ENCODE data around the gene PROK1. TPM values are rescaled to one million over a fixed set of nuclear protein-coding genes. Genes with fewer than 3 reads are reported as not detected.

The PROK1 gene, protein sequence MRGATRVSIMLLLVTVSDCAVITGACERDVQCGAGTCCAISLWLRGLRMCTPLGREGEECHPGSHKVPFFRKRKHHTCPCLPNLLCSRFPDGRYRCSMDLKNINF
- total RNA-seq (2016; rRNA removed; fragmentation: Illumina TruSeq; extraction: Trizol) (not detected in 2 replicates), polyA plus RNA-seq (2011; rRNA removed) (0.07 TPM in 1 of 2 replicates, not detected in the other), polyA minus RNA-seq (2011; rRNA and poly(A)+ RNA removed; ENCODE audit: low replicate concordance) (not detected in 2 replicates), Bru-seq, nascent RNA (not detected), BruChase-seq, experiment 1, labeled RNA remaining after a 6-hour chase (percentile 8 among the genes with signal in this experiment), BruChase-seq, experiment 2, labeled RNA remaining after a 2-hour chase (percentile 20 among the genes with signal in this experiment)
- total RNA-seq (2016; cell fraction: cytosol; rRNA removed; fragmentation: Illumina TruSeq; extraction: Trizol; ENCODE audit: low read depth) = not detected in 2 replicates
- not detected in 2 replicates for total RNA-seq (2016; cell fraction: insoluble cytoplasmic fraction; rRNA removed; fragmentation: Illumina TruSeq; extraction: Trizol)
- total RNA-seq (2016; cell fraction: membrane; rRNA removed; fragmentation: Illumina TruSeq; extraction: Trizol) = not detected in 2 replicates
- total RNA-seq (2016; cell fraction: nucleus; rRNA removed; fragmentation: Illumina TruSeq; extraction: Trizol) = not detected in 2 replicates
- not detected in 2 replicates for polyA plus RNA-seq (2011; cell fraction: cytosol; rRNA removed)
- not detected in 2 replicates for polyA plus RNA-seq (2011; cell fraction: nucleus; rRNA removed)
- not detected in 2 replicates for polyA plus RNA-seq (2012)
- polyA plus RNA-seq (2016; cell fraction: cytosol; fragmentation: Illumina TruSeq; extraction: Trizol; ENCODE audit: low read depth) = not detected in 2 replicates
- polyA plus RNA-seq (2016; cell fraction: insoluble cytoplasmic fraction; fragmentation: Illumina TruSeq; extraction: Trizol; ENCODE audit: low read depth) = not detected in 2 replicates
- not detected in 2 replicates for polyA plus RNA-seq (2016; cell fraction: membrane; fragmentation: Illumina TruSeq; extraction: Trizol; ENCODE audit: low read depth)
- not detected in 2 replicates for polyA plus RNA-seq (2016; cell fraction: nucleus; fragmentation: Illumina TruSeq; extraction: Trizol; ENCODE audit: insufficient read depth, low read depth)
- polyA minus RNA-seq (2011; cell fraction: cytosol; rRNA and poly(A)+ RNA removed) = not detected in 2 replicates
- not detected in 2 replicates for polyA minus RNA-seq (2011; cell fraction: nucleus; rRNA and poly(A)+ RNA removed)
- long read RNA-seq, experiment 1 = 0 reads
- long read RNA-seq, experiment 2 = 0 reads

- in situ Hi-C loops (cut with HindIII; ENCODE audit: extremely low pct_ligation_motif_present, low pct_unique_long_range_greater_than_20kb) (loop anchor here (10.0 kb wide), 1 partner anchor 136 kb away; no protein-coding TSS in a partner anchor), intact Hi-C loops (cut with micrococcal nuclease; ENCODE audit: unreplicated experiment) (no loop called here)
- H4K20me1 ChIP-seq (ENCODE audit: insufficient read depth, low read length) = no peaks in the 10 kb centered on the region
- H3K27ac ChIP-seq (ENCODE audit: extremely low read length, insufficient read depth, low read length) = no peak within 1 kb of the TSS
- ChIA-PET CTCF (ENCODE audit: low intra/inter-chr PET ratio, low total read pairs) (no interaction called here), POLR2A (no interaction called here)
- no peaks in the 10 kb centered on the region for H3K36me3 ChIP-seq (replicated peaks in 1 of 2; ENCODE audit: control insufficient read depth in 1 of 2, insufficient read depth in 2 of 2, low read length in 2 of 2)
- no peak within 1 kb of the TSS for H3K4me2 ChIP-seq (ENCODE audit: low read depth, low read length)
- no peak within 1 kb of the TSS for H3K9ac ChIP-seq (ENCODE audit: insufficient read depth, low read depth, low read length)
- H3K4me3 ChIP-seq (replicated peaks in 1 of 3; ENCODE audit: insufficient read depth in 1 of 3, low read depth in 2 of 3, low read length in 3 of 3) = no peak within 1 kb of the TSS
- no peak for FAIRE-seq
- no peak for ATAC-seq
- 13% methylated on average over 8 of the region's 8 CpGs for WGBS (ENCODE audit: low lambda C conversion rate)
- TF ChIP-seq ZMYM4 (CRISPR knock-in tag; IDR thresholded peaks at IDR 0.05) = no peak
- no peak for TF ChIP-seq CHCHD3 (CRISPR knock-in tag; IDR thresholded peaks at IDR 0.05)
- TF ChIP-seq TSC22D2 (CRISPR knock-in tag; IDR thresholded peaks at IDR 0.05; ENCODE audit: borderline replicate concordance) = no peak
- TF ChIP-seq, protein P1, sequence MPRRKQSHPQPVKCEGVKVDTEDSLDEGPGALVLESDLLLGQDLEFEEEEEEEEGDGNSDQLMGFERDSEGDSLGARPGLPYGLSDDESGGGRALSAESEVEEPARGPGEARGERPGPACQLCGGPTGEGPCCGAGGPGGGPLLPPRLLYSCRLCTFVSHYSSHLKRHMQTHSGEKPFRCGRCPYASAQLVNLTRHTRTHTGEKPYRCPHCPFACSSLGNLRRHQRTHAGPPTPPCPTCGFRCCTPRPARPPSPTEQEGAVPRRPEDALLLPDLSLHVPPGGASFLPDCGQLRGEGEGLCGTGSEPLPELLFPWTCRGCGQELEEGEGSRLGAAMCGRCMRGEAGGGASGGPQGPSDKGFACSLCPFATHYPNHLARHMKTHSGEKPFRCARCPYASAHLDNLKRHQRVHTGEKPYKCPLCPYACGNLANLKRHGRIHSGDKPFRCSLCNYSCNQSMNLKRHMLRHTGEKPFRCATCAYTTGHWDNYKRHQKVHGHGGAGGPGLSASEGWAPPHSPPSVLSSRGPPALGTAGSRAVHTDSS (CRISPR knock-in tag; conservative IDR thresholded peaks at IDR 0.05) = no peak
- no peak for TF ChIP-seq ZNF672 (CRISPR knock-in tag; IDR thresholded peaks at IDR 0.05)
- no peak for TF ChIP-seq DNMT3B (CRISPR knock-in tag; conservative IDR thresholded peaks at IDR 0.05)
- no peak for TF ChIP-seq TAF1 (CRISPR knock-in tag; IDR thresholded peaks at IDR 0.05)
- no peak for TF ChIP-seq TARDBP (CRISPR knock-in tag; IDR thresholded peaks at IDR 0.05)
- no TSS peak for BruUV-seq (replicated peaks)
- no peak for DNase-seq (ENCODE audit: low spot score)
- no peaks in the 10 kb centered on the region for H3K9me3 ChIP-seq (ENCODE audit: low read length)
- H3K79me2 ChIP-seq (ENCODE audit: insufficient read depth, low read length) = no peaks in the 10 kb centered on the region
- peaks cover 6 to 32% of the 10 kb centered on the region in 2 experiments; a peak in 3 of 5 replicates for H3K27me3 ChIP-seq (ENCODE audit: control insufficient read depth in 1 of 2, insufficient read depth in 2 of 2, low read length in 2 of 2)
- no peaks in the 10 kb centered on the region for H3K4me1 ChIP-seq (ENCODE audit: insufficient read depth, low read length)
- H2AFZ ChIP-seq (ENCODE audit: low read length) = no peak within 1 kb of the TSS
Observed at GRCh38 chr1:110450929-110451328, at the start of gene PROK1. Gene PROK1 (plus strand): TSS chr1:110451149. CDS start chr1:110451217, 68 bp downstream.
